Measurements from ENCODE around the gene IFNGR1. TPM values are rescaled to one million over a fixed set of nuclear protein-coding genes. Genes with fewer than 3 reads are reported as not detected.

The IFNGR1 gene
- total and polyA plus RNA-seq, 10 of the 15 experiments (the other 5 are each of a cell fraction or from before 2014, with no cell fraction given): 89.0 to 296 (median 138) TPM

GRCh38 chr6:137261761-137262160, 42.6 kb upstream of the IFNGR1 start:
- Histone ChIP-seq H3K4me1 (ENCODE audit: control insufficient read depth, insufficient read depth, low read length) (peaks cover 13% of the 10 kb centered on the region), H3K27ac (ENCODE audit: control insufficient read depth, insufficient read depth) (peak overlapping the region; percentile 54), H3K4me2 (ENCODE audit: control insufficient read depth, insufficient read depth) (peak overlapping the region; percentile 46; the same call in 1 of the 2 replicates), H3K36me3 (ENCODE audit: control insufficient read depth in 2 of 2, insufficient read depth in 2 of 2, low read length in 1 of 2) (no peaks in the 10 kb centered on the region), H3K9me3 (replicated peaks; ENCODE audit: control insufficient read depth, insufficient read depth, low read length) (no peaks in the 10 kb centered on the region; the same call in 1 of the 3 replicates), H3K79me2 (ENCODE audit: control insufficient read depth, insufficient read depth, low read length) (no peaks in the 10 kb centered on the region), H4K20me1 (ENCODE audit: control insufficient read depth, insufficient read depth) (no peaks in the 10 kb centered on the region), H3K9ac (ENCODE audit: control insufficient read depth, insufficient read depth, low read length) (no peak overlapping the region), H2AFZ (ENCODE audit: control insufficient read depth, low read depth, low read length) (no peak overlapping the region; the same call in 1 of the 2 replicates), H3K27me3 (replicated peaks in 1 of 2; ENCODE audit: control insufficient read depth in 2 of 2, insufficient read depth in 2 of 2, low read length in 1 of 2) (no peaks in the 10 kb centered on the region), H3K4me3 (no peak overlapping the region)
- peak; percentile 61 for FAIRE-seq
- CTCF ChIA-PET: interaction anchor here (0.8 to 2.6 kb wide), 14 partner anchors 9 to 168 kb away, joined by 3 to 14 read pairs (median 4); no protein-coding TSS in a partner anchor
- in situ Hi-C loops (cut with MboI): no loop called here
- RAD21 ChIA-PET (ENCODE audit: unreplicated experiment): interaction anchor here (0.6 to 4.5 kb wide), 23 partner anchors 9 to 185 kb away, joined by 3 to 37 read pairs (median 6); no protein-coding TSS in a partner anchor
- POLR2A ChIA-PET: interaction anchor here (0.6 to 2.1 kb wide), 10 partner anchors 13 to 167 kb away, joined by 3 to 6 read pairs (median 4); partner anchors contain the start of gene IL22RA2
- ATAC-seq: peak; percentile 77
- intact Hi-C loops (cut with micrococcal nuclease; ENCODE audit: unreplicated experiment): loop anchor here (2.0 to 10.0 kb wide), 3 partner anchors 43 to 663 kb away; partner anchors contain the start of gene IFNGR1
- SMC1A ChIA-PET (ENCODE audit: uncharacterized antibody, unreplicated experiment): interaction anchor here (0.6 to 7.9 kb wide), 30 partner anchors 9 to 326 kb away, joined by 3 to 74 read pairs (median 4); no protein-coding TSS in a partner anchor
- no TSS peak for BruUV-seq (replicated peaks)
- peak; percentile 72 for DNase-seq (ENCODE audit: low read depth, low spot score)
- TF ChIP-seq STAT3 (IDR thresholded peaks at IDR 0.05; ENCODE audit: low read depth, low read length): 0 out of 2 replicates have a peak, but pooled peaks have one; percentile 30
- TF ChIP-seq BCL3 (IDR thresholded peaks at IDR 0.05; ENCODE audit: borderline replicate concordance, insufficient read depth, low read depth, low read length, poor library complexity, severe bottlenecking): peak; percentile 27
- no peak for TF ChIP-seq RCOR1 (conservative IDR thresholded peaks at IDR 0.05; ENCODE audit: low read depth, low read length)
- TF ChIP-seq POU2F2 (IDR thresholded peaks at IDR 0.05; ENCODE audit: borderline replicate concordance, low read depth, low read length): peak; percentile 48; the same call in 1 of the 3 replicates
- no peak; a peak in 1 of 4 replicates for TF ChIP-seq IKZF2 (IDR thresholded peaks at IDR 0.05)
- TF ChIP-seq ZNF207 (IDR thresholded peaks at IDR 0.05; ENCODE audit: borderline replicate concordance): no peak
- peak; percentile 53 for TF ChIP-seq SMAD1 (IDR thresholded peaks at IDR 0.05; ENCODE audit: low read depth, partially characterized antibody)
- peak in 1 of 2 experiments; percentile 30; a peak in 1 of 4 replicates for TF ChIP-seq BHLHE40 (IDR thresholded peaks at IDR 0.05; ENCODE audit: borderline replicate concordance in 1 of 2, low read depth in 2 of 2, low read length in 1 of 2)
- 0 out of 2 replicates have a peak, but pooled peaks have one; percentile 47 for TF ChIP-seq CBFB (IDR thresholded peaks at IDR 0.05; ENCODE audit: low read depth)
- TF ChIP-seq ZNF384 (IDR thresholded peaks at IDR 0.05; ENCODE audit: borderline replicate concordance, low read depth, low read length): peak; percentile 66; the same call in 1 of the 2 replicates
- no peak for TF ChIP-seq PML (IDR thresholded peaks at IDR 0.05; ENCODE audit: low read length)
- TF ChIP-seq NFIC (IDR thresholded peaks at IDR 0.05; ENCODE audit: low read depth, low read length): peak; percentile 97
- TF ChIP-seq IRF4 (IDR thresholded peaks at IDR 0.05; ENCODE audit: low read depth, low read length): peak; percentile 48; the same call in 1 of the 2 replicates
- TF ChIP-seq E2F4 (IDR thresholded peaks at IDR 0.05; ENCODE audit: low read depth, low read length): no peak
- no peak for TF ChIP-seq YBX1 (IDR thresholded peaks at IDR 0.05)
- TF ChIP-seq, protein P1, sequence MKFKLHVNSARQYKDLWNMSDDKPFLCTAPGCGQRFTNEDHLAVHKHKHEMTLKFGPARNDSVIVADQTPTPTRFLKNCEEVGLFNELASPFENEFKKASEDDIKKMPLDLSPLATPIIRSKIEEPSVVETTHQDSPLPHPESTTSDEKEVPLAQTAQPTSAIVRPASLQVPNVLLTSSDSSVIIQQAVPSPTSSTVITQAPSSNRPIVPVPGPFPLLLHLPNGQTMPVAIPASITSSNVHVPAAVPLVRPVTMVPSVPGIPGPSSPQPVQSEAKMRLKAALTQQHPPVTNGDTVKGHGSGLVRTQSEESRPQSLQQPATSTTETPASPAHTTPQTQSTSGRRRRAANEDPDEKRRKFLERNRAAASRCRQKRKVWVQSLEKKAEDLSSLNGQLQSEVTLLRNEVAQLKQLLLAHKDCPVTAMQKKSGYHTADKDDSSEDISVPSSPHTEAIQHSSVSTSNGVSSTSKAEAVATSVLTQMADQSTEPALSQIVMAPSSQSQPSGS (IDR thresholded peaks at IDR 0.05; ENCODE audit: low read length): peak; percentile 88
- no peak for TF ChIP-seq EGR1 (IDR thresholded peaks at IDR 0.05; ENCODE audit: borderline replicate concordance in 1 of 2, low read depth in 2 of 2, low read length in 2 of 2)
- TF ChIP-seq GABPA (IDR thresholded peaks at IDR 0.05; ENCODE audit: low read depth): 0 out of 2 replicates have a peak, but pooled peaks have one; percentile 24
- TF ChIP-seq SMC3 (IDR thresholded peaks at IDR 0.05; ENCODE audit: borderline replicate concordance, low read length): no peak
- peak; percentile 51 for TF ChIP-seq CREM (IDR thresholded peaks at IDR 0.05; ENCODE audit: low read depth)
- TF ChIP-seq WRNIP1 (IDR thresholded peaks at IDR 0.05; ENCODE audit: borderline replicate concordance, low read depth, low read length): no peak
- TF ChIP-seq TCF7 (IDR thresholded peaks at IDR 0.05; ENCODE audit: borderline replicate concordance): peak; percentile 85

Measured in GM12878 (cell line).